ENCODE measurements around the gene NOP14.

GRCh38 chr4:3010998-3011397, 47.8 kb upstream of the NOP14 start:
- no peak for TF ChIP-seq EZH2 (IDR thresholded peaks at IDR 0.05; ENCODE audit: borderline replicate concordance, low read depth, low read length, severe bottlenecking)
- no peak for TF ChIP-seq CTCF (IDR thresholded peaks at IDR 0.05; ENCODE audit: extremely low read depth in 1 of 2, insufficient read depth in 1 of 2, low read depth in 1 of 2, low read length in 2 of 2)
- TF ChIP-seq JUN (IDR thresholded peaks at IDR 0.05; ENCODE audit: borderline replicate concordance, insufficient read depth, insufficient read length, low read depth): no peak
- no peak for TF ChIP-seq POLR2AphosphoS5 (IDR thresholded peaks at IDR 0.05; ENCODE audit: insufficient read depth, low read depth, low read length)
- no peak for TF ChIP-seq POLR2A (IDR thresholded peaks at IDR 0.05; ENCODE audit: low read depth, low read length)
- no peak for TF ChIP-seq MAX (IDR thresholded peaks at IDR 0.05; ENCODE audit: insufficient read depth, insufficient read length)

Data from endothelial cell of umbilical vein (primary cell).